Peyer's patch (tissue), 4 donors: ENCODE results near the gene GPBP1. TPM values are rescaled to one million over a fixed set of nuclear protein-coding genes. Genes with fewer than 3 reads are reported as not detected.
"Not testable (repeated sequence)": the region's sequence is repeated elsewhere in the genome, so short reads cannot be mapped to it uniquely, and the experiment has no call there.

Experiments
- DNase-seq, 3 donors: peaks; one replicate each; pipeline ENCODE4 v3.0.0-alpha.2; 2017 to 2019
- H3K27ac ChIP-seq, 4 donors: fragments of 200-600 bp; sonication (generic); one replicate each; pipeline ENCODE4 v1.5.1; 2016 to 2019
- H3K27me3 ChIP-seq, 2 donors: fragments of 200-600 bp; sonication (generic); one replicate each; pipeline ENCODE4 v1.5.1; 2019
- H3K36me3 ChIP-seq, 3 donors: fragments of 200-600 bp; sonication (generic); one replicate each; pipeline ENCODE4 v1.5.1; 2016 to 2019
- H3K4me1 ChIP-seq, 4 donors: fragments of 200-600 bp; sonication (generic); one replicate each; pipeline ENCODE4 v1.5.1; 2016 to 2019
- H3K4me3 ChIP-seq, 4 donors: fragments of 200-600 bp; sonication (generic); 1 replicate in 3 of 4; 2 replicates in 1 of 4; pipeline ENCODE4 v1.5.1; 2016 to 2019; ENCODE audit warnings: mild to moderate bottlenecking in 1 of 4
- H3K9me3 ChIP-seq, 4 donors: fragments of 200-600 bp; sonication (generic); one replicate each; pipeline ENCODE4 v1.5.1; 2016 to 2019; ENCODE audit warnings: mild to moderate bottlenecking in 1 of 4
- CTCF ChIP-seq, 6 experiments: fragments of 450-650 bp in 4 of 6; fragments of 200-600 bp in 2 of 6; sonication (generic) in 1 of 6; IDR thresholded peaks; one replicate each; pipeline ENCODE4 v1.5.1; 2017 to 2019; ENCODE audit warnings: antibody characterized with exemption in 6 of 6, mild to moderate bottlenecking in 3 of 6, moderate library complexity in 1 of 6
- POLR2A ChIP-seq, 2 donors: fragments of 450-650 bp; IDR thresholded peaks; one replicate each; pipeline ENCODE4 v1.5.1; 2017; ENCODE audit warnings: antibody characterized with exemption in 2 of 2, mild to moderate bottlenecking in 2 of 2, moderate library complexity in 2 of 2
- total RNA-seq, 4 donors: library from RNA; depleted of rRNA; stranded (reverse); fragments of >200 nt; gene quantifications; one replicate each; pipeline ENCODE4 v1.1.0, GENCODE V29; 2016

GPBP1 gene
- total RNA-seq, 4 donors from 2014 or later, result 67.0 to 191 (median 81.7) TPM

DNA sequence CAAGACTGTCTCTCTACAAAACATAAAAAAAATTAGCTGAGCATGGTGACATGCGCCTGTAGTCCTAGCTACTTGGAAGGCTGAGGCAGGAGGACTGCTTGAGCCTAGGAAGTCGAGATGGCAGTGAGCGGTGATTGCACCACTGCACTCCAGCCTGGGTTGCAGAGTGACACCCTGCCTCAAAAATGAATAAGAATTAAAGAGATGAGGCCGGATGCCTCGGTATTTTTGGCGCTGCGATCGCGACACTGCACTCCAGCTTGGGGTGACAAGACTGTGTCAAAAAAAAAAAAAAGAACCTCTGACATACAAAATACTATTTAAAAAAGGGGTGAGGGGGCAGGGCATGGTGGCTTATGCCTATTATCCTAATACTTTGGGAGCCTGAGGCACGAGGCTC lies 7.3 kb downstream of the GPBP1 start:
- no peaks in the 10 kb centered on the region for H3K9me3 ChIP-seq
- TF ChIP-seq POLR2A (IDR thresholded peaks at IDR 0.05), result no peak
- TF ChIP-seq CTCF (IDR thresholded peaks at IDR 0.05), result no peak
- H3K36me3 ChIP-seq, result peaks cover 0 to 8% (median 0%) of the 10 kb centered on the region in 3 donors
- DNase-seq, result no peak
- no peaks in the 10 kb centered on the region for H3K27me3 ChIP-seq
- H3K4me1 ChIP-seq, result peaks cover 0 to 62% (median 26%) of the 10 kb centered on the region in 4 donors
- no peak overlapping the region for H3K27ac ChIP-seq
- peak overlapping the region in 1 of 4 donors; percentile 9 for H3K4me3 ChIP-seq

DNA sequence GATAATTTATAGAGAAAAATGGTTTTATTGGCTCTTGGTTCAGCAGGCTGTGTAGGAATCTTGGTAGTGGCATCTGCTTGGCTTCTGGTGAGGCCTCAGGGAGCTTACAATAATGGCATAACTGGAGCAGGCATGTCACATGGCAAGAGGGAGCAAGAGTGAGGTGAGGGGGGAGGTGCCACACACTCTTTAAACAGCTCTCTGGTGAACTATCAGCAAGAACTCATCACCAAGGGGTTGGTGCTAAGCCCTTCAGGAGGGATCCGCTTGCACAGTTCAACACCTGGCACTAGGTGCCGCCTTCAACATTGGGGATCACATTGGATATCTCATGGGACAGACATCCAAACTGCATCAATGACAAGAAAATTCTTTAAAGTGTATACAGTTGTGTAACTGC lies 10.5 kb downstream of the GPBP1 start:
- no peaks in the 10 kb centered on the region for H3K9me3 ChIP-seq
- peaks cover 0 to 73% (median 32%) of the 10 kb centered on the region in 4 donors for H3K4me1 ChIP-seq
- H3K36me3 ChIP-seq, result peaks cover 0 to 8% (median 0%) of the 10 kb centered on the region in 3 donors
- no peak overlapping the region for H3K27ac ChIP-seq
- no peak for DNase-seq
- no peak overlapping the region for H3K4me3 ChIP-seq
- no peak for TF ChIP-seq POLR2A (IDR thresholded peaks at IDR 0.05)
- no peaks in the 10 kb centered on the region for H3K27me3 ChIP-seq

DNA sequence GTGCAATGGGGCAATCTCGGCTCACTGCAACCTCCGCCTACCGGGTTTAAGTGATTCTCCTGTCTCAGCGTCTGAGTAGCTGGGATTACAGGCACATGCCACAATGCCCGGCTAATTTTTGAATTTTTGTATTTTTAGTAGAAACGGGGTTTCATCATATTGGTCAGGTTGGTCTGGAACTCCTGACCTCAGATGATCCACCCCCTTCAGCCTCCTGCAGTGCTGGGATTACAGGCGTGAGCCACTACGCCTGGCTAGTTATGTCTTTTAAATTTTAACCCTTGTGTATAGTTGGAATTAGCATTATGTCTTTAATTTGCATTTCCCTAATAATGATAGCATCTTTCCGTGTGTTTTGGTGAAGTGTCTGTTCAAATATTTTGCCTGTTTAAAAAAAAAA lies 11.5 kb downstream of the GPBP1 start:
- Histone ChIP-seq H3K4me3 (no peak overlapping the region), H3K9me3 (no peaks in the 10 kb centered on the region)

DNA sequence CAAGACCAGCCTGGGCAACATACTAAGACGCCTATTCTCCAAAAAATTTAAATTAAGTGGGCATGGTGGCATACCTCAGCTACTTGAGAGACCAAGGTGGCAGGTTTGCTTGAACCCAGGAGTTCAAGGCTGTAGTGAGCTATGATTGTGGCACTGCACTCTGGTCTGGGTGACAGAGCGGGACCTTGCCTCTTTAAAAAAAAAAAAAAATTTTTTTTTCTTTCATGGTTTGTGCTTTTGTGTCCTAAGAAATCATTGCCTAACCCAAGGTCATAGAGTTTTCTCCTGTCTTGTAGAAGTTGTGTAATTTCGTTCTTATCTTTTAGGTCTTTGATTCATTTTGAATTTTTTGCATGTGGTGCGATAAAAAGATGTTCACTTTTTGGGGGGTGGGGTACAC lies 12.3 kb downstream of the GPBP1 start:
- H3K27ac ChIP-seq, result no peak overlapping the region
- no peak for TF ChIP-seq POLR2A (IDR thresholded peaks at IDR 0.05)
- H3K9me3 ChIP-seq, result no peaks in the 10 kb centered on the region
- peaks cover 0 to 72% (median 24%) of the 10 kb centered on the region in 4 donors for H3K4me1 ChIP-seq
- DNase-seq, result no peak
- peaks cover 0 to 8% (median 0%) of the 10 kb centered on the region in 3 donors for H3K36me3 ChIP-seq
- H3K27me3 ChIP-seq, result no peaks in the 10 kb centered on the region
- H3K4me3 ChIP-seq, result no peak overlapping the region

More for the DNA sequence above, 11.5 kb downstream of the GPBP1 start:
- no peak overlapping the region for H3K27ac ChIP-seq
- H3K4me1 ChIP-seq, result peaks cover 0 to 73% (median 27%) of the 10 kb centered on the region in 4 donors
- TF ChIP-seq POLR2A (IDR thresholded peaks at IDR 0.05) (no peak), CTCF (IDR thresholded peaks at IDR 0.05) (no peak)
- H3K27me3 ChIP-seq, result no peaks in the 10 kb centered on the region
- peaks cover 0 to 8% (median 0%) of the 10 kb centered on the region in 3 donors for H3K36me3 ChIP-seq
- DNase-seq, result no peak

GRCh38 chr5:57187977-57188376 lies 14.1 kb downstream of the GPBP1 start:
- H3K9me3 ChIP-seq, H3K27me3 ChIP-seq, DNase-seq, H3K27ac ChIP-seq, H3K36me3 ChIP-seq, H3K4me3 ChIP-seq: not testable (repeated sequence)
- peaks cover 0 to 61% (median 19%) of the 10 kb centered on the region in 4 donors for H3K4me1 ChIP-seq

DNA sequence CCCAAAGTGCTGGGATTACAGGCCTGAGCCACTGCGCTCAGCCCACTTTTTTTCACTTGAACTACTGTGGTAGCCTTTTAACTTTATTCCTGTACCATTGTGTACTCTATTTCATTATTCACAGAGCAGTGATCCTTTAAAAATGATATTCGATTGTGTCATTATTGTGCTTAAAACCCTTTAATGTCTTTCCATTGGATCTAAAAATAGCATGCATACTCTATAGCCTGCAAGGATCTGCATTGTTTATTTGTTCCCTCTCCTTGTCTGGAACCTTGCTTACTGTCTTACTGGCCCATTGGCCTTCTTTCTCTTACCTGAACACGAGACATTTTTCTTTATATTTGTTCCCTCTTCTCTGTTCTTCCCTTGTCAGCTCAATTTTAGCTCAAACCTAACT lies 15.7 kb downstream of the GPBP1 start:
- Histone ChIP-seq H3K36me3 (peaks cover 0 to 11% (median 0%) of the 10 kb centered on the region in 3 donors), H3K9me3 (no peaks in the 10 kb centered on the region), H3K27ac (no peak overlapping the region), H3K27me3 (no peaks in the 10 kb centered on the region), H3K4me1 (peaks cover 0 to 61% (median 16%) of the 10 kb centered on the region in 4 donors), H3K4me3 (no peak overlapping the region)
- no peak for DNase-seq
- TF ChIP-seq POLR2A (IDR thresholded peaks at IDR 0.05) (no peak), CTCF (IDR thresholded peaks at IDR 0.05) (no peak)

DNA sequence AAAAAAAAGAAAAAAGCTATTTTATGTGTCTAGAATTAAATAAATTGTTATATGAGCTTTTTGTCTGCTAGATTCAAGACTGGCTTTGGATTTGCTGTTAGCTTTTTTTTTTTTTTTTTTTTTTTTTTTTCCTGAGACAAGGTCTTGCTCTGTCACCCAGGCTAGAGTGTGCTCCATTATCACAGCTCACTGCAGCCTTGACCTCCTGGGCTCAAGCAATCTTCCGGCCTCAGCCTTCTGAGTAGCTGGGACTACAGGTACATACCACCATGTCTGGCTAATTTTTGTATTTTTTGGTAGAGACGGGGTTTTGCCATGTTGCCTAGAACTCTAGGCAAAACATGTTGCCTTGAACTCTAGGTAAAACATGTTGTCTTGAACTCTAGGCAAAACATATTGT lies 16.7 kb downstream of the GPBP1 start:
- H3K27ac ChIP-seq, result no peak overlapping the region
- DNase-seq, result no peak
- H3K36me3 ChIP-seq, result peaks cover 0 to 11% (median 0%) of the 10 kb centered on the region in 3 donors
- H3K4me1 ChIP-seq, result peaks cover 0 to 54% (median 13%) of the 10 kb centered on the region in 4 donors
- no peak overlapping the region for H3K4me3 ChIP-seq
- no peaks in the 10 kb centered on the region for H3K27me3 ChIP-seq
- TF ChIP-seq CTCF (IDR thresholded peaks at IDR 0.05), result no peak
- TF ChIP-seq POLR2A (IDR thresholded peaks at IDR 0.05), result no peak
- no peaks in the 10 kb centered on the region for H3K9me3 ChIP-seq
